Thyroid gland (tissue), 4 donors: ENCODE results near the gene ID4. TPM values are rescaled to one million over a fixed set of nuclear protein-coding genes. Genes with fewer than 3 reads are reported as not detected.

ENCODE experiments used
- DNase-seq, 2 donors: peaks; one replicate each; pipeline ENCODE4 v3.0.0-alpha.2; 2019
- H3K27ac ChIP-seq, 3 donors: fragments of 200-600 bp; sonication (generic); 1 replicate in 2 of 3; 2 replicates in 1 of 3; pipeline ENCODE4 v1.5.1; 2016 to 2019; ENCODE audit warnings: mild to moderate bottlenecking in 1 of 3, moderate library complexity in 1 of 3
- H3K27me3 ChIP-seq: fragments of 200-600 bp; sonication (generic); one replicate; pipeline ENCODE4 v1.5.1; 2019
- H3K36me3 ChIP-seq, 2 donors: fragments of 200-600 bp; sonication (generic); one replicate each; pipeline ENCODE4 v1.5.1; 2016 to 2019
- H3K4me1 ChIP-seq, 2 donors: fragments of 200-600 bp; sonication (generic); one replicate each; pipeline ENCODE4 v1.5.1; 2017 to 2019
- H3K4me3 ChIP-seq, 3 donors: fragments of 200-600 bp; sonication (generic); replicated peaks in 1 of 3; 1 replicate in 2 of 3; 2 replicates in 1 of 3; pipeline ENCODE4 v1.5.1; 2016; ENCODE audit warnings: mild to moderate bottlenecking in 1 of 3
- H3K9me3 ChIP-seq: fragments of 200-600 bp; sonication (generic); one replicate; pipeline ENCODE4 v1.5.1; 2017
- POLR2A ChIP-seq, 2 donors: fragments of 450-650 bp; IDR thresholded peaks; one replicate each; pipeline ENCODE4 v1.6.1; 2017; ENCODE audit warnings: antibody characterized with exemption in 2 of 2, mild to moderate bottlenecking in 2 of 2, moderate library complexity in 1 of 2
- WGBS, 2 donors: methylation state at CpG; one replicate each; pipeline ENCODE4 v1.1.5; 2017; 5-methylcytosine and 5-hydroxymethylcytosine counted together
- intact Hi-C: fragments of 100-400 bp; cut with DNase I; formaldehyde crosslinking; loops from one replicate; pipeline ENCODE4 v1.15.1; 2023
- total RNA-seq, 4 donors: library from RNA; depleted of rRNA; stranded (reverse); fragments of >200 nt; gene quantifications; one replicate each; pipeline ENCODE4 v1.2.3, GENCODE V29; 2016
- TF ChIP-seq, protein P1 (sequence below), 6 experiments: fragments of 200-600 bp in 3 of 6; fragments of 450-650 bp in 3 of 6; sonication (generic) in 3 of 6; IDR thresholded peaks; one replicate each; pipeline ENCODE4 v1.5.1; 2016 to 2019; ENCODE audit warnings: antibody characterized with exemption in 6 of 6, mild to moderate bottlenecking in 2 of 6, inconsistent platforms in 1 of 6, moderate library complexity in 1 of 6

ID4 gene
- total RNA-seq, 4 donors from 2014 or later, result 333 to 768 (median 629) TPM

GRCh38 chr6:19837511-19838441, 606 bp downstream of the ID4 start:
- peak overlapping the region; percentile 97 to 100 (median 99) for H3K27ac ChIP-seq
- peak in 1 of 2 donors; percentile 19 for DNase-seq
- intact Hi-C loops, result no loop called here
- peaks cover 7 to 15% of the 10 kb centered on the region in 2 donors for H3K4me1 ChIP-seq
- H3K4me3 ChIP-seq, result peak overlapping the region; percentile 87 to 91 (median 91)
- 0 to 11% methylated on average over 8 to 32 of the region's 122 CpGs for WGBS, 2 donors
- H3K27me3 ChIP-seq, result no peaks in the 10 kb centered on the region
- H3K9me3 ChIP-seq, result no peaks in the 10 kb centered on the region
- peaks cover 25 to 30% of the 10 kb centered on the region in 2 donors for H3K36me3 ChIP-seq
- TF ChIP-seq POLR2A (IDR thresholded peaks at IDR 0.05), result no peak
- TF ChIP-seq, protein P1, sequence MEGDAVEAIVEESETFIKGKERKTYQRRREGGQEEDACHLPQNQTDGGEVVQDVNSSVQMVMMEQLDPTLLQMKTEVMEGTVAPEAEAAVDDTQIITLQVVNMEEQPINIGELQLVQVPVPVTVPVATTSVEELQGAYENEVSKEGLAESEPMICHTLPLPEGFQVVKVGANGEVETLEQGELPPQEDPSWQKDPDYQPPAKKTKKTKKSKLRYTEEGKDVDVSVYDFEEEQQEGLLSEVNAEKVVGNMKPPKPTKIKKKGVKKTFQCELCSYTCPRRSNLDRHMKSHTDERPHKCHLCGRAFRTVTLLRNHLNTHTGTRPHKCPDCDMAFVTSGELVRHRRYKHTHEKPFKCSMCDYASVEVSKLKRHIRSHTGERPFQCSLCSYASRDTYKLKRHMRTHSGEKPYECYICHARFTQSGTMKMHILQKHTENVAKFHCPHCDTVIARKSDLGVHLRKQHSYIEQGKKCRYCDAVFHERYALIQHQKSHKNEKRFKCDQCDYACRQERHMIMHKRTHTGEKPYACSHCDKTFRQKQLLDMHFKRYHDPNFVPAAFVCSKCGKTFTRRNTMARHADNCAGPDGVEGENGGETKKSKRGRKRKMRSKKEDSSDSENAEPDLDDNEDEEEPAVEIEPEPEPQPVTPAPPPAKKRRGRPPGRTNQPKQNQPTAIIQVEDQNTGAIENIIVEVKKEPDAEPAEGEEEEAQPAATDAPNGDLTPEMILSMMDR (IDR thresholded peaks at IDR 0.05), result no peak

DNA sequence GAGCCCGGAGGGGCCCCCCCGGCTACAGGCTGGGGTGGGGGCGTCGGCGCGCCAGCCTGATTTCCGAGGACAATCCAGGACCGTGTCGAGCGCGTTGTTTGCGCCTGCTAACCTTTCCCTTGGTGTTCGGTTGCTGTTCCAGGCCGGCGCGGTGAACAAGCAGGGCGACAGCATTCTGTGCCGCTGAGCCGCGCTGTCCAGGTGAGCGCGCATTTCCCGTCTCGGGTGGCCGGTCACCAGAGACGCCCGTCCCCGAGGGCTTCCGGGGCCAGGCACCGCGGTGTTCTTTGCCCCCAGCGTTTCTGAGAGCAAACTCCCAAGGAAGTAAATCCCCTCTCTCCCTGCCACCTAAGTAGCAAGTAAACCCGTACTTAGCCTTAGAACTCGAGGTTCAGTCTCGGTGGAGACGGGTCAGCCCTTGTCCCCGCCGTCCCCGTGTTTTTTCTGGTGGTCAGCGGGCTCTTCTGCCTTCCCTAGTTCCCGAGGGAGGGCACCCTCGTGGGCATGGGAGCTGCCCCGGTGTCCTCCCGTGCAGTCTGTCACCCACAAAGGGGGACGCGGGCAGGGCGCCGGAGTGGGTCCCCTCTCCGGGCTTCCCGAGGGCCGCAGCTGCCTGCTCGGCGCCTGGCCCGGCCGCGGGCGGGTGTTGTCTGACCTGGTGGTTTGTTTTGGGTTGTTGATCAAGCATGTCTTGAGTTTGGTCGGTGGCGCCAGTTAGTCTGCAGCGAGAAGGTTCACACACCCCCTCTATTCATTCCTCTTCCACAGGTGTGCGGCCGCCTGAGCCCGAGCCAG, 1.5 kb downstream of the ID4 start:
- WGBS, 2 donors, result 0% methylated on average over 16 to 48 of the region's 63 CpGs
- intact Hi-C loops, result no loop called here
- Histone ChIP-seq H3K4me3 (peak overlapping the region; percentile 87 to 91 (median 91)), H3K27me3 (no peaks in the 10 kb centered on the region), H3K36me3 (peaks cover 25 to 30% of the 10 kb centered on the region in 2 donors), H3K27ac (peak overlapping the region; percentile 97 to 100 (median 99)), H3K4me1 (peaks cover 16 to 19% of the 10 kb centered on the region in 2 donors), H3K9me3 (no peaks in the 10 kb centered on the region)
- TF ChIP-seq, protein P1 (IDR thresholded peaks at IDR 0.05), result no peak
- TF ChIP-seq POLR2A (IDR thresholded peaks at IDR 0.05), result peak; percentile 77 to 86
- peak; percentile 93 to 96 for DNase-seq

- 3% methylated on average over 7 of the region's 7 CpGs for WGBS, 2 donors
- TF ChIP-seq POLR2A (IDR thresholded peaks at IDR 0.05), result peak in 1 of 2 donors; percentile 26
- TF ChIP-seq, protein P1 (IDR thresholded peaks at IDR 0.05), result no peak
- H3K36me3 ChIP-seq, result peaks cover 25 to 30% of the 10 kb centered on the region in 2 donors
- no peaks in the 10 kb centered on the region for H3K27me3 ChIP-seq
- H3K4me3 ChIP-seq, result peak overlapping the region; percentile 87 to 91 (median 91)
- peak overlapping the region; percentile 97 to 100 (median 99) for H3K27ac ChIP-seq
- peaks cover 16 to 22% of the 10 kb centered on the region in 2 donors for H3K4me1 ChIP-seq
- no peaks in the 10 kb centered on the region for H3K9me3 ChIP-seq
- intact Hi-C loops, result no loop called here
- no peak for DNase-seq
Observed at GRCh38 chr6:19839237-19839546, 2.0 kb downstream of the ID4 start.

DNA sequence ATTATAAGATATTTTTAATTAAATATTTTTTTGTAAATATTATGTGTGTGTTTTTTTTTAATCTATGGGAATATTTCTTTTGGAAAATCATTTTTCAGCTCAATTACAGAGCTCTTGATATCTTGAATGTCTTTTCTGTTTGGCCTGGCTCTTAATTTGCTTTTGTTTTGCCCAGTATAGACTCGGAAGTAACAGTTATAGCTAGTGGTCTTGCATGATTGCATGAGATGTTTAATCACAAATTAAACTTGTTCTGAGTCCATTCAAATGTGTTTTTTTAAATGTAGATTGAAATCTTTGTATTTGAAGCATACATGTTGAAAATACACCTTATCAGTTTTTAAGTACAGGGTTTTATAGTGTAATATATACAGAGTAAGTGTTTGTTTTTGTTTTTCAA, 2.6 kb downstream of the ID4 start:
- no peak for TF ChIP-seq POLR2A (IDR thresholded peaks at IDR 0.05)
- TF ChIP-seq, protein P1 (IDR thresholded peaks at IDR 0.05), result no peak
- Histone ChIP-seq H3K4me3 (peak overlapping the region in 2 of 3 donors; percentile 91), H3K27me3 (no peaks in the 10 kb centered on the region), H3K27ac (peak overlapping the region; percentile 97 to 100 (median 99)), H3K4me1 (peaks cover 22 to 28% of the 10 kb centered on the region in 2 donors), H3K9me3 (no peaks in the 10 kb centered on the region), H3K36me3 (peaks cover 25 to 30% of the 10 kb centered on the region in 2 donors)
- 14 to 30% methylated on average over 1 of the region's 1 CpG for WGBS, 2 donors
- DNase-seq, result no peak
- intact Hi-C loops, result no loop called here
